CD4-positive, alpha-beta T cell (primary cell): Measurements from ENCODE around the gene LRRC39. TPM values are rescaled to one million over a fixed set of nuclear protein-coding genes. Genes with fewer than 3 reads are reported as not detected.
A peak's percentile ranks its signal among the peaks of the same experiment; 100 is the strongest.

Experiments
- ATAC-seq: fragments of 200-7000 bp; cut with Tn5 transposase; one replicate; pipeline ENCODE4 v1.10.0; 2022; ENCODE audit warnings: mild to moderate bottlenecking; ENCODE audit not compliant: poor library complexity
- CTCF ChIA-PET: fragments of 350-600 bp; sonication (Branson Sonifier 250); formaldehyde crosslinking; loops from one replicate; lab custom pipeline; 2021; ENCODE audit warnings: antibody characterized with exemption, inconsistent platforms; lab: Charles Lee
- POLR2A ChIA-PET: fragments of 350-600 bp; sonication (Branson Sonifier 250); formaldehyde crosslinking; loops from one replicate; lab custom pipeline; 2021; ENCODE audit warnings: antibody characterized with exemption, inconsistent platforms; lab: Charles Lee
- DNase-seq, 14 experiments: peaks; one replicate each; pipeline ENCODE4 v3.0.0-alpha.2; 2013 to 2020; ENCODE audit warnings: mixed read lengths in 2 of 14
- H3K27ac ChIP-seq, 2 donors: one replicate each; pipeline versions ENCODE4 v1.5.1 to v1.7.0; 2013; ENCODE audit warnings: low read length in 2 of 2, low read depth in 1 of 2, mild to moderate bottlenecking in 1 of 2
- H3K27me3 ChIP-seq, 2 experiments: 1 replicate in 1 of 2; 2 replicates in 1 of 2; pipeline versions ENCODE4 v1.6.1 to v1.7.0; 2013; ENCODE audit warnings: low read length in 2 of 2, control low read depth in 1 of 2, mild to moderate bottlenecking in 1 of 2, moderate library complexity in 1 of 2; ENCODE audit not compliant: insufficient read depth in 2 of 2, control insufficient read depth in 1 of 2
- H3K36me3 ChIP-seq: one replicate; pipeline ENCODE4 v1.6.1; 2013; ENCODE audit warnings: low read length, control low read depth; ENCODE audit not compliant: insufficient read depth
- H3K4me1 ChIP-seq: one replicate; pipeline ENCODE4 v1.6.1; 2013; ENCODE audit warnings: low read length, control low read depth; ENCODE audit not compliant: insufficient read depth
- H3K4me3 ChIP-seq: one replicate; pipeline ENCODE4 v1.5.1; 2013; ENCODE audit warnings: mild to moderate bottlenecking, low read length, moderate library complexity
- H3K9me3 ChIP-seq, 2 experiments: 1 replicate in 1 of 2; 2 replicates in 1 of 2; pipeline versions ENCODE4 v1.6.1 to v1.7.0; 2013; ENCODE audit warnings: low read length in 2 of 2, mild to moderate bottlenecking in 2 of 2, control low read depth in 1 of 2, moderate library complexity in 1 of 2; ENCODE audit not compliant: control insufficient read depth in 1 of 2, insufficient read depth in 1 of 2
- H3K27ac Mint-ChIP-seq: one replicate; pipeline ENCODE4 v1.8.0; 2020; ENCODE audit warnings: mixed read lengths
- H3K27me3 Mint-ChIP-seq: one replicate; pipeline ENCODE4 v1.8.0; 2021; ENCODE audit warnings: mixed read lengths
- H3K36me3 Mint-ChIP-seq: one replicate; pipeline ENCODE4 v1.8.0; 2021; ENCODE audit warnings: low read depth, mixed read lengths
- H3K4me1 Mint-ChIP-seq: one replicate; pipeline ENCODE4 v1.8.0; 2021; ENCODE audit warnings: low read depth, mixed read lengths
- H3K4me3 Mint-ChIP-seq: one replicate; pipeline ENCODE4 v1.8.0; 2020; ENCODE audit warnings: mild to moderate bottlenecking, mixed read lengths
- H3K9me3 Mint-ChIP-seq: one replicate; pipeline ENCODE4 v1.8.0; 2020; ENCODE audit warnings: mixed read lengths
- intact Hi-C, 2 experiments: fragments of 100-400 bp; cut with DNase I in 1 of 2; cut with micrococcal nuclease in 1 of 2; formaldehyde crosslinking; loops; one replicate each; pipeline versions ENCODE4 v1.15.1 to v1.9.0; 2023 to 2025; cut with DNase I, micrococcal nuclease
- total RNA-seq, 174 experiments: library from RNA in 2 of 174; stranded (reverse) in 2 of 174; gene quantifications; one replicate each; pipeline ENCODE4 v1.2.3 and lab custom pipeline; 2021 to 2026
- TF ChIP-seq, protein P1 (sequence below): fragments of 200-600 bp; IDR thresholded peaks from one replicate; pipeline ENCODE4 v1.8.0; 2022; ENCODE audit warnings: antibody characterized with exemption, mild to moderate bottlenecking

The LRRC39 gene
- total RNA-seq, 2 experiments from 2014 or later, result 1.3 to 1.4 TPM

- TF ChIP-seq, protein P1, sequence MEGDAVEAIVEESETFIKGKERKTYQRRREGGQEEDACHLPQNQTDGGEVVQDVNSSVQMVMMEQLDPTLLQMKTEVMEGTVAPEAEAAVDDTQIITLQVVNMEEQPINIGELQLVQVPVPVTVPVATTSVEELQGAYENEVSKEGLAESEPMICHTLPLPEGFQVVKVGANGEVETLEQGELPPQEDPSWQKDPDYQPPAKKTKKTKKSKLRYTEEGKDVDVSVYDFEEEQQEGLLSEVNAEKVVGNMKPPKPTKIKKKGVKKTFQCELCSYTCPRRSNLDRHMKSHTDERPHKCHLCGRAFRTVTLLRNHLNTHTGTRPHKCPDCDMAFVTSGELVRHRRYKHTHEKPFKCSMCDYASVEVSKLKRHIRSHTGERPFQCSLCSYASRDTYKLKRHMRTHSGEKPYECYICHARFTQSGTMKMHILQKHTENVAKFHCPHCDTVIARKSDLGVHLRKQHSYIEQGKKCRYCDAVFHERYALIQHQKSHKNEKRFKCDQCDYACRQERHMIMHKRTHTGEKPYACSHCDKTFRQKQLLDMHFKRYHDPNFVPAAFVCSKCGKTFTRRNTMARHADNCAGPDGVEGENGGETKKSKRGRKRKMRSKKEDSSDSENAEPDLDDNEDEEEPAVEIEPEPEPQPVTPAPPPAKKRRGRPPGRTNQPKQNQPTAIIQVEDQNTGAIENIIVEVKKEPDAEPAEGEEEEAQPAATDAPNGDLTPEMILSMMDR, result no peak
- Histone ChIP-seq H3K4me1 (no peaks in the 10 kb centered on the region), H3K9me3 (no peaks in the 10 kb centered on the region), H3K27me3 (no peaks in the 10 kb centered on the region), H3K4me3 (no peak overlapping the region), H3K36me3 (no peaks in the 10 kb centered on the region), H3K27ac (no peak overlapping the region)
- Mint-ChIP-seq H3K9me3 (no peaks in the 10 kb centered on the region), H3K4me3 (no peak overlapping the region), H3K4me1 (no peaks in the 10 kb centered on the region), H3K36me3 (no peaks in the 10 kb centered on the region), H3K27ac (no peak overlapping the region), H3K27me3 (no peaks in the 10 kb centered on the region)
- DNase-seq (no peak), ATAC-seq (no peak)
- CTCF ChIA-PET, result interaction anchor here (1.3 kb wide), 1 partner anchor 10 kb away, joined by 4 read pairs; no protein-coding TSS in a partner anchor
- intact Hi-C loops, result no loop called here
- POLR2A ChIA-PET, result no interaction called here
These were observed 15.2 kb downstream of the LRRC39 start for GRCh38 chr1:100162881-100163280.

GRCh38 chr1:100152271-100152670 lies 25.8 kb downstream of the LRRC39 start:
- Histone ChIP-seq H3K4me1 (no peaks in the 10 kb centered on the region), H3K27me3 (no peaks in the 10 kb centered on the region), H3K27ac (no peak overlapping the region), H3K9me3 (no peaks in the 10 kb centered on the region), H3K4me3 (no peak overlapping the region), H3K36me3 (peaks cover 27% of the 10 kb centered on the region)
- no peaks in the 10 kb centered on the region for H3K27me3 Mint-ChIP-seq
- TF ChIP-seq, protein P1, result no peak
- peaks cover 7% of the 10 kb centered on the region for H3K4me1 Mint-ChIP-seq
- intact Hi-C loops, result no loop called here
- POLR2A ChIA-PET, result interaction anchor here (1.0 kb wide), 1 partner anchor 19 kb away, joined by 3 read pairs; the partner anchor contains the start of gene TRMT13
- DNase-seq (peak in 1 of 14 experiments; percentile 6), ATAC-seq (no peak)
- no peaks in the 10 kb centered on the region for H3K9me3 Mint-ChIP-seq
- CTCF ChIA-PET, result interaction anchor here (0.5 to 1.0 kb wide), 2 partner anchors 11 to 37 kb away, joined by 3 to 4 read pairs; no protein-coding TSS in a partner anchor
- H3K36me3 Mint-ChIP-seq, result peaks cover 29% of the 10 kb centered on the region
- H3K4me3 Mint-ChIP-seq, result no peak overlapping the region
- peak overlapping the region; percentile 42 for H3K27ac Mint-ChIP-seq

- H3K27ac Mint-ChIP-seq, result peak overlapping the region; percentile 42
- TF ChIP-seq, protein P1, result no peak
- Histone ChIP-seq H3K27ac (no peak overlapping the region), H3K9me3 (no peaks in the 10 kb centered on the region), H3K36me3 (peaks cover 33% of the 10 kb centered on the region), H3K4me3 (no peak overlapping the region), H3K4me1 (no peaks in the 10 kb centered on the region), H3K27me3 (no peaks in the 10 kb centered on the region)
- CTCF ChIA-PET, result no interaction called here
- H3K9me3 Mint-ChIP-seq, result no peaks in the 10 kb centered on the region
- H3K36me3 Mint-ChIP-seq, result peaks cover 32% of the 10 kb centered on the region
- no peaks in the 10 kb centered on the region for H3K27me3 Mint-ChIP-seq
- POLR2A ChIA-PET, result interaction anchor here (1.2 kb wide), 1 partner anchor 18 kb away, joined by 3 read pairs; no protein-coding TSS in a partner anchor
- ATAC-seq, result no peak
- no peak overlapping the region for H3K4me3 Mint-ChIP-seq
- H3K4me1 Mint-ChIP-seq, result peaks cover 7% of the 10 kb centered on the region
- intact Hi-C loops, result no loop called here
- no peak for DNase-seq
These were observed 26.4 kb downstream of the LRRC39 start for GRCh38 chr1:100151679-100152078.
